22Rv1 (cell line): ENCODE data around the gene ARID1B.

Experiments
- CTCF ChIP-seq: fragments of 450-650 bp; IDR thresholded peaks from 2 replicates; pipeline ENCODE4 v1.5.1; 2017; ENCODE audit warnings: mild to moderate bottlenecking
- ZFX ChIP-seq: fragments of 450-650 bp; IDR thresholded peaks from 2 replicates; pipeline ENCODE4 v1.6.1; 2017; ENCODE audit warnings: antibody characterized with exemption, borderline replicate concordance

- no peak for TF ChIP-seq CTCF
- no peak for TF ChIP-seq ZFX
Observed at GRCh38 chr6:157228426-157229131, 451.4 kb downstream of the ARID1B start.
